IMR-90 (cell line): ENCODE results near the gene THBS1. TPM values are rescaled to one million over a fixed set of nuclear protein-coding genes. Genes with fewer than 3 reads are reported as not detected.

Experiments used
- ATAC-seq: fragments of 200-7000 bp; cut with Tn5 transposase; 2 replicates; pipeline ENCODE4 v1.9.1; 2020; ENCODE audit warnings: low read depth, mild to moderate bottlenecking, moderate library complexity
- BruUV-seq: library from RNA; stranded (reverse); fragments of 400-500 nt; replicated peaks from 2 replicates; lab custom pipeline; 2021; lab: Mats Ljungman, UMichigan
- CTCF ChIA-PET: fragments of 300-600 bp; formaldehyde crosslinking; extraction: SDS; loops from one replicate; lab custom pipeline; 2021; ENCODE audit warnings: antibody characterized with exemption; lab: Yijun Ruan, JAX
- POLR2A ChIA-PET: fragments of 300-600 bp; sonication (Branson Sonifier 250); formaldehyde crosslinking; loops from one replicate; lab custom pipeline; 2022; ENCODE audit warnings: antibody characterized with exemption; ENCODE audit not compliant: unreplicated experiment; lab: Charles Lee
- DNase-seq: peaks from one replicate; pipeline ENCODE4 v3.0.0; 2013
- H2AFZ ChIP-seq: replicated peaks from 2 replicates; pipeline ENCODE3; 2013; ENCODE audit warnings: low read length, mild to moderate bottlenecking; ENCODE audit not compliant: poor library complexity
- H2AK5ac ChIP-seq: 2 replicates; pipeline ENCODE4 v1.6.1; 2013; ENCODE audit warnings: low read depth, low read length, inconsistent platforms
- H2AK9ac ChIP-seq: replicated peaks from 2 replicates; pipeline ENCODE3; 2013; ENCODE audit warnings: mild to moderate bottlenecking, low read depth, low read length, moderate library complexity; ENCODE audit not compliant: poor library complexity
- H2BK120ac ChIP-seq: 2 replicates; pipeline ENCODE4 v1.6.1; 2013; ENCODE audit warnings: low read depth, low read length, inconsistent platforms
- H2BK15ac ChIP-seq: 3 replicates; pipeline ENCODE4 v1.6.1; 2013; ENCODE audit warnings: low read depth, low read length, inconsistent platforms
- H2BK20ac ChIP-seq: 2 replicates; pipeline ENCODE4 v1.6.1; 2013; ENCODE audit warnings: low read depth, mild to moderate bottlenecking, inconsistent platforms, low read length, moderate library complexity
- H2BK5ac ChIP-seq: 2 replicates; pipeline ENCODE4 v1.6.1; 2013; ENCODE audit warnings: mild to moderate bottlenecking, low read depth, low read length, inconsistent platforms; ENCODE audit not compliant: poor library complexity, severe bottlenecking
- H3K14ac ChIP-seq: replicated peaks from 2 replicates; pipeline ENCODE4 v1.6.1; 2013; ENCODE audit warnings: low read depth, low read length, inconsistent platforms
- H3K18ac ChIP-seq: 2 replicates; pipeline ENCODE4 v1.6.1; 2013; ENCODE audit warnings: low read depth, low read length, control low read depth
- H3K23ac ChIP-seq: 2 replicates; pipeline ENCODE4 v1.6.1; 2013; ENCODE audit warnings: low read depth, low read length, inconsistent platforms
- H3K27ac ChIP-seq: 2 replicates; pipeline ENCODE4 v1.5.1; 2013; ENCODE audit warnings: mild to moderate bottlenecking, control low read depth, low read length; ENCODE audit not compliant: insufficient read depth
- H3K27me3 ChIP-seq: 2 replicates; pipeline ENCODE4 v1.6.1; 2013; ENCODE audit warnings: low read length; ENCODE audit not compliant: control insufficient read depth, insufficient read depth
- H3K36me3 ChIP-seq: 2 replicates; pipeline ENCODE4 v1.6.1; 2013; ENCODE audit warnings: low read length, mixed read lengths; ENCODE audit not compliant: control insufficient read depth, insufficient read depth
- H3K4ac ChIP-seq: 2 replicates; pipeline ENCODE4 v1.6.1; 2013; ENCODE audit warnings: low read depth, low read length, inconsistent platforms
- H3K4me1 ChIP-seq: 2 replicates; pipeline ENCODE4 v1.6.1; 2013; ENCODE audit warnings: low read length, mixed read lengths; ENCODE audit not compliant: control insufficient read depth, insufficient read depth
- H3K4me2 ChIP-seq: 2 replicates; pipeline ENCODE4 v1.6.1; 2013; ENCODE audit warnings: low read depth, mild to moderate bottlenecking, control low read depth, low read length, moderate library complexity
- H3K4me3 ChIP-seq: 2 replicates; pipeline ENCODE4 v1.5.1; 2013; ENCODE audit warnings: low read depth, mild to moderate bottlenecking, control low read depth, low read length, moderate library complexity; ENCODE audit not compliant: insufficient read depth
- H3K56ac ChIP-seq: 2 replicates; pipeline ENCODE4 v1.6.1; 2013; ENCODE audit warnings: low read length, inconsistent platforms; ENCODE audit not compliant: insufficient read depth; ENCODE audit errors: extremely low read depth
- H3K79me1 ChIP-seq, 2 experiments: 2 replicates each; pipeline ENCODE4 v1.6.1; 2013; ENCODE audit warnings: low read length in 2 of 2, inconsistent platforms in 1 of 2, low read depth in 1 of 2
- H3K9ac ChIP-seq: 2 replicates; pipeline ENCODE4 v1.6.1; 2013; ENCODE audit warnings: low read depth, low read length, control low read depth
- H3K9me1 ChIP-seq: 2 replicates; pipeline ENCODE4 v1.6.1; 2013; ENCODE audit warnings: low read length, inconsistent platforms; ENCODE audit not compliant: insufficient read depth
- H3K9me3 ChIP-seq: 2 replicates; pipeline ENCODE4 v1.6.1; 2013; ENCODE audit warnings: low read length; ENCODE audit not compliant: control insufficient read depth, insufficient read depth
- H4K20me1 ChIP-seq: 2 replicates; pipeline ENCODE4 v1.6.1; 2013; ENCODE audit warnings: low read length, inconsistent platforms; ENCODE audit not compliant: insufficient read depth
- H4K5ac ChIP-seq: 2 replicates; pipeline ENCODE4 v1.6.1; 2013; ENCODE audit warnings: mild to moderate bottlenecking, low read depth, low read length, control low read depth
- H4K8ac ChIP-seq, 2 experiments: 2 replicates each; pipeline ENCODE4 v1.6.1; 2013; ENCODE audit warnings: low read depth in 2 of 2, low read length in 2 of 2, control low read depth in 1 of 2, inconsistent platforms in 1 of 2
- H4K91ac ChIP-seq: 2 replicates; pipeline ENCODE4 v1.6.1; 2013; ENCODE audit warnings: low read depth, low read length, inconsistent platforms; ENCODE audit not compliant: insufficient read depth
- BHLHE40 ChIP-seq: fragments of 150-350 bp; IDR thresholded peaks from 2 replicates; pipeline ENCODE4 v1.6.1; 2016; ENCODE audit warnings: mild to moderate bottlenecking, low read depth, low read length
- CEBPB ChIP-seq: IDR thresholded peaks from 2 replicates; pipeline ENCODE4 v1.6.1; 2012; ENCODE audit warnings: low read depth, low read length, improper control_type of control experiment
- CTCF ChIP-seq: conservative IDR thresholded peaks from 2 replicates; pipeline ENCODE4 v1.5.1; 2012; ENCODE audit warnings: mild to moderate bottlenecking, low read depth, low read length, improper control_type of control experiment
- ELK1 ChIP-seq: fragments of 150-350 bp; IDR thresholded peaks from 2 replicates; pipeline ENCODE4 v1.6.1; 2016; ENCODE audit warnings: low read depth, mild to moderate bottlenecking, low read length, moderate library complexity, borderline replicate concordance
- MAZ ChIP-seq: IDR thresholded peaks from 2 replicates; pipeline ENCODE4 v1.6.1; 2012; ENCODE audit warnings: low read depth, mild to moderate bottlenecking, low read length, improper control_type of control experiment, moderate library complexity, borderline replicate concordance
- MXI1 ChIP-seq: IDR thresholded peaks from 2 replicates; pipeline ENCODE4 v1.6.1; 2012; ENCODE audit warnings: low read depth, mild to moderate bottlenecking, low read length, moderate library complexity, borderline replicate concordance
- NFE2L2 ChIP-seq: fragments of 150-350 bp; IDR thresholded peaks from 2 replicates; pipeline ENCODE4 v1.6.1; 2016; ENCODE audit warnings: low read depth, mild to moderate bottlenecking, low read length
- POLR2A ChIP-seq: IDR thresholded peaks from 2 replicates; pipeline ENCODE4 v1.6.1; 2012; ENCODE audit warnings: mild to moderate bottlenecking, low read depth, low read length
- RAD21 ChIP-seq: IDR thresholded peaks from 2 replicates; pipeline ENCODE4 v1.6.1; 2012; ENCODE audit warnings: low read length, improper control_type of control experiment
- SMC3 ChIP-seq: fragments of 150-350 bp; IDR thresholded peaks from 2 replicates; pipeline ENCODE4 v1.6.1; 2016; ENCODE audit warnings: low read depth, mild to moderate bottlenecking, antibody characterized with exemption, low read length, moderate library complexity
- USF2 ChIP-seq: fragments of 150-350 bp; IDR thresholded peaks from 2 replicates; pipeline ENCODE4 v1.6.1; 2017; ENCODE audit warnings: mild to moderate bottlenecking, antibody characterized with exemption, low read length, low read depth
- WGBS, 2 experiments: methylation state at CpG; one replicate each; pipeline versions ENCODE4 v1.1.5 to v1.1.7; 2013; ENCODE audit warnings: missing lambda C conversion rate in 2 of 2; ENCODE audit not compliant: insufficient read length in 1 of 2; ENCODE audit errors: extremely low coverage in 2 of 2; 5-methylcytosine and 5-hydroxymethylcytosine counted together
- dilution Hi-C: fragments of 300-500 bp; cut with HindIII; formaldehyde crosslinking; loops from one replicate; pipeline ENCODE4 v1.14.3; 2018; ENCODE audit warnings: low sequenced_read_pairs; ENCODE audit not compliant: unreplicated experiment
- in situ Hi-C: fragments of 300-500 bp; cut with MboI; formaldehyde crosslinking; loops from 3 replicates; pipeline ENCODE4 v1.14.3; 2019; ENCODE audit warnings: low sequenced_read_pairs, inconsistent platforms, mixed read lengths
- intact Hi-C: fragments of 100-400 bp; cut with micrococcal nuclease; formaldehyde crosslinking; loops from 2 replicates; pipeline ENCODE4 v1.10.0; 2022
- polyA plus RNA-seq, 3 experiments: library from polyadenylated mRNA; depleted of rRNA; stranded (reverse); fragments of >200 nt; gene quantifications; 2 replicates each; pipeline ENCODE4 v1.2.3, GENCODE V29; 2012; ENCODE audit warnings: low replicate concordance in 1 of 3
- total RNA-seq: library from RNA; depleted of rRNA; stranded (reverse); fragments of >200 nt; gene quantifications from 2 replicates; pipeline ENCODE4 v1.2.3, GENCODE V29; 2012

Gene THBS1
- total and polyA plus RNA-seq, 2 of the 4 experiments (the other 2 are of a cell fraction), result 1,562 to 4,071 TPM

- in situ Hi-C loops, result no loop called here
Measured at GRCh38 chr15:39593071-39593655, 12.3 kb downstream of the THBS1 start.

More at GRCh38 chr15:39593071-39593655, 12.3 kb downstream of the THBS1 start:
- TF ChIP-seq NFE2L2 (no peak), BHLHE40 (no peak), MXI1 (no peak), POLR2A (peak; percentile 19; the same call in 1 of the 2 replicates), CEBPB (no peak), USF2 (peak; percentile 46; the same call in 1 of the 2 replicates), SMC3 (no peak), MAZ (no peak), ELK1 (no peak), RAD21 (no peak), CTCF (no peak)
- Histone ChIP-seq H3K9me1 (peaks cover 14% of the 10 kb centered on the region), H3K23ac (no peak overlapping the region), H3K27ac (no peak overlapping the region), H3K9ac (no peak overlapping the region), H3K4me3 (no peak overlapping the region), H3K4me1 (no peaks in the 10 kb centered on the region; the same call in 1 of the 2 replicates), H2AFZ (peak overlapping the region; percentile 19), H3K79me1 (peaks cover 0 to 58% of the 10 kb centered on the region in 2 experiments; a peak in 2 of 4 replicates), H4K20me1 (peaks cover 94% of the 10 kb centered on the region), H3K27me3 (no peaks in the 10 kb centered on the region), H4K8ac (no peak overlapping the region), H2AK5ac (no peak overlapping the region), H2AK9ac (peak overlapping the region; percentile 35), H3K4me2 (peak overlapping the region; percentile 6; the same call in 1 of the 2 replicates), H3K56ac (no peak overlapping the region), H3K4ac (no peak overlapping the region), H4K91ac (no peak overlapping the region), H2BK5ac (no peak overlapping the region), H2BK15ac (no peak overlapping the region), H3K9me3 (no peaks in the 10 kb centered on the region), H4K5ac (no peak overlapping the region), H3K14ac (0 out of 2 replicates have a peak overlapping the region, but pooled peaks have one; percentile 29), H3K36me3 (peaks cover 63% of the 10 kb centered on the region), H3K18ac (no peak overlapping the region), H2BK120ac (no peak overlapping the region), H2BK20ac (no peak overlapping the region)
- TSS peak; percentile 24 for BruUV-seq
- dilution Hi-C loops (no loop called here), intact Hi-C loops (no loop called here)
- CTCF ChIA-PET, result interaction anchor here (0.6 kb wide), 1 partner anchor 454 kb away, joined by 3 read pairs; no protein-coding TSS in a partner anchor
- WGBS, 2 experiments, result 93% methylated on average over 3 of the region's 15 CpGs; no CpG with 5 or more reads in 1 of the 2 experiments
- ATAC-seq, result no peak
- POLR2A ChIA-PET, result interaction anchor here (0.7 kb wide), 1 partner anchor 887 kb away, joined by 3 read pairs; no protein-coding TSS in a partner anchor
- peak; percentile 34 for DNase-seq
